Mammary epithelial cell (primary cell): Measurements from ENCODE around the gene KLHL4.

Experiments used
- EZH2 ChIP-seq: IDR thresholded peaks from 2 replicates; pipeline ENCODE4 v1.6.1; 2012; ENCODE audit warnings: low read length, inconsistent platforms, borderline replicate concordance
- TF ChIP-seq, protein P1 (sequence below), 2 donors: IDR thresholded peaks in 1 of 2; conservative IDR thresholded peaks in 1 of 2; 2 replicates each; pipeline ENCODE4 v1.5.1; 2011 to 2012; ENCODE audit warnings: inconsistent platforms in 2 of 2, low read length in 2 of 2, mild to moderate bottlenecking in 2 of 2, control low read depth in 1 of 2, low read depth in 1 of 2; ENCODE audit not compliant: insufficient read depth in 1 of 2; ENCODE audit errors: extremely low read depth in 1 of 2

GRCh38 chrX:87710580-87710979 is 193.0 kb downstream of the KLHL4 start:
- TF ChIP-seq, protein P1, sequence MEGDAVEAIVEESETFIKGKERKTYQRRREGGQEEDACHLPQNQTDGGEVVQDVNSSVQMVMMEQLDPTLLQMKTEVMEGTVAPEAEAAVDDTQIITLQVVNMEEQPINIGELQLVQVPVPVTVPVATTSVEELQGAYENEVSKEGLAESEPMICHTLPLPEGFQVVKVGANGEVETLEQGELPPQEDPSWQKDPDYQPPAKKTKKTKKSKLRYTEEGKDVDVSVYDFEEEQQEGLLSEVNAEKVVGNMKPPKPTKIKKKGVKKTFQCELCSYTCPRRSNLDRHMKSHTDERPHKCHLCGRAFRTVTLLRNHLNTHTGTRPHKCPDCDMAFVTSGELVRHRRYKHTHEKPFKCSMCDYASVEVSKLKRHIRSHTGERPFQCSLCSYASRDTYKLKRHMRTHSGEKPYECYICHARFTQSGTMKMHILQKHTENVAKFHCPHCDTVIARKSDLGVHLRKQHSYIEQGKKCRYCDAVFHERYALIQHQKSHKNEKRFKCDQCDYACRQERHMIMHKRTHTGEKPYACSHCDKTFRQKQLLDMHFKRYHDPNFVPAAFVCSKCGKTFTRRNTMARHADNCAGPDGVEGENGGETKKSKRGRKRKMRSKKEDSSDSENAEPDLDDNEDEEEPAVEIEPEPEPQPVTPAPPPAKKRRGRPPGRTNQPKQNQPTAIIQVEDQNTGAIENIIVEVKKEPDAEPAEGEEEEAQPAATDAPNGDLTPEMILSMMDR (conservative IDR thresholded peaks at IDR 0.05 in 1 of 2, IDR thresholded peaks at IDR 0.05 in 1 of 2; ENCODE audit: extremely low read depth in 1 of 2, insufficient read depth in 1 of 2, low read depth in 1 of 2, low read length in 2 of 2) = no peak
- no peak for TF ChIP-seq EZH2
